WTC11 (cell line): ENCODE results near the gene TMEM150A. TPM values are rescaled to one million over a fixed set of nuclear protein-coding genes. Genes with fewer than 3 reads are reported as not detected.

Experiments
- ATAC-seq: fragments of 200-7000 bp; cut with Tn5 transposase; 2 replicates; pipeline ENCODE4 v1.10.0; 2021; ENCODE audit warnings: mild to moderate bottlenecking, moderate library complexity
- CTCF ChIA-PET: fragments of 300-600 bp; sonication (Branson Sonifier 250); formaldehyde crosslinking; loops from one replicate; lab custom pipeline; 2021; ENCODE audit warnings: antibody characterized with exemption; lab: Charles Lee
- POLR2A ChIA-PET: fragments of 350-600 bp; sonication (Branson Sonifier 250); formaldehyde crosslinking; loops from one replicate; lab custom pipeline; 2021; ENCODE audit warnings: antibody characterized with exemption; lab: Charles Lee
- DNase-seq: peaks from one replicate; pipeline ENCODE4 v3.0.0; 2021; ENCODE audit warnings: low spot score
- H3K27ac Mint-ChIP-seq: 2 replicates; pipeline ENCODE4 v1.8.0; 2021; ENCODE audit warnings: mixed read lengths
- H3K27me3 Mint-ChIP-seq: 2 replicates; pipeline ENCODE4 v1.8.0; 2021; ENCODE audit warnings: low read depth, mild to moderate bottlenecking, moderate library complexity, mixed read lengths
- H3K36me3 Mint-ChIP-seq: 2 replicates; pipeline ENCODE4 v1.8.0; 2021; ENCODE audit warnings: mixed read lengths
- H3K4me1 Mint-ChIP-seq: 2 replicates; pipeline ENCODE4 v1.8.0; 2022; ENCODE audit warnings: mixed read lengths
- H3K4me3 Mint-ChIP-seq: 2 replicates; pipeline ENCODE4 v1.8.0; 2021; ENCODE audit warnings: mild to moderate bottlenecking, moderate library complexity, mixed read lengths
- H3K9me3 Mint-ChIP-seq: 2 replicates; pipeline ENCODE4 v1.8.0; 2021; ENCODE audit warnings: mixed read lengths
- ARID4B ChIP-seq: sonication (generic); formaldehyde crosslinking; IDR thresholded peaks from 2 replicates; pipeline ENCODE4 v1.8.0; 2023; ENCODE audit warnings: missing genetic modification reagents, mild to moderate bottlenecking, borderline replicate concordance
- ATF1 ChIP-seq: sonication (generic); formaldehyde crosslinking; IDR thresholded peaks from 2 replicates; pipeline ENCODE4 v1.8.1; 2023; ENCODE audit warnings: mild to moderate bottlenecking, moderate library complexity, missing genetic modification reagents
- ATF2 ChIP-seq: sonication (generic); formaldehyde crosslinking; IDR thresholded peaks from 2 replicates; pipeline ENCODE4 v1.8.1; 2022; ENCODE audit warnings: low read depth, missing genetic modification reagents, borderline replicate concordance
- IRF1 ChIP-seq: sonication (generic); formaldehyde crosslinking; IDR thresholded peaks from 2 replicates; pipeline ENCODE4 v1.8.0; 2023; ENCODE audit warnings: missing genetic modification reagents
- KAT7 ChIP-seq: sonication (generic); formaldehyde crosslinking; IDR thresholded peaks from 2 replicates; pipeline ENCODE4 v1.8.1; 2023; ENCODE audit warnings: missing genetic modification reagents, mild to moderate bottlenecking, borderline replicate concordance
- MLX ChIP-seq: sonication (generic); formaldehyde crosslinking; IDR thresholded peaks from 2 replicates; pipeline ENCODE4 v1.8.1; 2023; ENCODE audit warnings: mild to moderate bottlenecking, missing genetic modification reagents, moderate library complexity
- TEAD4 ChIP-seq: sonication (generic); formaldehyde crosslinking; IDR thresholded peaks from 2 replicates; pipeline ENCODE4 v1.8.0; 2022; ENCODE audit warnings: mild to moderate bottlenecking, missing genetic modification reagents
- TP53 ChIP-seq: sonication (generic); formaldehyde crosslinking; IDR thresholded peaks from 2 replicates; pipeline ENCODE4 v1.8.1; 2023; ENCODE audit warnings: mild to moderate bottlenecking, missing genetic modification reagents
- ZBTB21 ChIP-seq: sonication (generic); formaldehyde crosslinking; IDR thresholded peaks from 2 replicates; pipeline ENCODE4 v1.8.1; 2023; ENCODE audit warnings: mild to moderate bottlenecking, missing genetic modification reagents, borderline replicate concordance
- ZNF232 ChIP-seq: sonication (generic); formaldehyde crosslinking; IDR thresholded peaks from 2 replicates; pipeline ENCODE4 v1.8.0; 2022; ENCODE audit warnings: mild to moderate bottlenecking, missing genetic modification reagents
- ZNF396 ChIP-seq: fragments of 250-450 bp; sonication (Bioruptor Pico); IDR thresholded peaks from 2 replicates; pipeline ENCODE4 v1.8.0; 2021; ENCODE audit warnings: mild to moderate bottlenecking, moderate library complexity, borderline replicate concordance
- total RNA-seq: library from RNA; stranded (reverse); gene quantifications from 3 replicates; pipeline ENCODE4 v1.2.3, GENCODE V29; 2021
- TF ChIP-seq, protein P1 (sequence below): sonication (generic); formaldehyde crosslinking; IDR thresholded peaks from 2 replicates; pipeline ENCODE4 v1.8.1; 2023; ENCODE audit warnings: mild to moderate bottlenecking, missing genetic modification reagents, moderate library complexity
- TF ChIP-seq, protein P2 (sequence below): sonication (generic); formaldehyde crosslinking; IDR thresholded peaks from 2 replicates; pipeline ENCODE4 v1.8.0; 2022; ENCODE audit warnings: missing genetic modification reagents
- TF ChIP-seq, protein P3 (sequence below): sonication (generic); formaldehyde crosslinking; IDR thresholded peaks from 2 replicates; pipeline ENCODE4 v1.8.0; 2022; ENCODE audit warnings: mild to moderate bottlenecking, missing genetic modification reagents
- TF ChIP-seq, protein P4 (sequence below): sonication (generic); formaldehyde crosslinking; IDR thresholded peaks from 2 replicates; pipeline ENCODE4 v1.8.1; 2022; ENCODE audit warnings: missing genetic modification reagents, borderline replicate concordance
- TF ChIP-seq, protein P5 (sequence below): fragments of 250-450 bp; sonication (Bioruptor Pico); IDR thresholded peaks from 2 replicates; pipeline ENCODE4 v2.1.2; 2022; ENCODE audit warnings: mild to moderate bottlenecking, moderate library complexity

TMEM150A gene
- total RNA-seq, 1 experiment from 2014 or later, result 20.9 TPM

DNA sequence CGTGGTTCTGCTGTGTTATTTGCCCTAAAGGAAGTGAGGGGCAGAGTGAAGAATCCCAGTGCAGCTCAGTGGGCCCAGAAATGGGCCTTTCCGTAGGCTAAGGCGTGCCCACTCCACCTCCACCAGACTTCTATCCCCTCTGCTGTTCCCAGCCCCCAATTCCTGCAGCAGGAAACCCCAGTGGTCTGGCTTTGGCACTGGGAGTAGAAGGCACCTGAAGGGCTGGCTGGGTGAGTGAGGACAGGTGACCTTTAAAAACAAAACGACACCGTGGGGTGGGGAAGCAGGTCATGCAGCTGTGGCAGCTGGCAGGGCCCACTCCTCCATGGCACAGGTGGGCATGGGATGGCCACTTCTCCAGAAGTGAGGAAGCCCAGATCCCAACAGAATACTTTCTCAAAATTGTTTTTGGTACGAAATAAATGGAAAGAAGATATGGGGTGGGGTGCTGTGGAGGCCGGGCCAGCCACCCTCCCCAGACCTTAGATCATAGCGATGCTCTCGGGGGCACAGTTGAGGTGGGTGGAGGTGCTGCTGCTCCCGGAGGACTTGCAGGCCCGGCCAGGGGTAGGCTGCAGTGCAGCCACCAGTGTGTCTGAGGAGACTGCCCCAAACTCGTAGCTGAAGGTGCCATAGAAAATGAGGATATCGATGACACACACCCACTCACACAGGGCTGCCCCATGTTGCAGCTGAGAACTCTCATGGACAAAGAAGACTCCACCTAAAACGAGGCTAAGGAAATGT lies 3.7 kb downstream of the TMEM150A start (continued):
- no peak for TF ChIP-seq MLX (CRISPR knock-in tag)

DNA sequence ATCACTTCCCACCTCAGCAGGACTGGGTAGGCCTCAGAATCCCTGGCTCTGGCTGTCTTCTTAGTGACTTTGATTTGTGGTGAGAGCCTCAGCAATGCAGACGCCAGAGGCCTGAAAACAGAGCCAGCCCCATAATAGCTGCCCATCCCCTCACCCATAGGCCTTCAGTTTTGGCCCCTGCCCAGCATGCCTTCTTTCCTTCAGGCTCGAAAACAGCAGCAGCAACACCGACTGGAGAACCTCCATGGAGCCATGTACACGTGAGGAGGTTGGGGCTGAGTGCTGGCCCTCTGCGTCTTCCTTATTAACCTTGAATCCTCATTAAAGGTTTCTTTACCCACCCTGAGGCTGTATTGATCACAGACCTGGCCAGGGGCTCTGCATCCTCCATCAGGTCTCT lies 5.3 kb downstream of the TMEM150A start:
- peaks cover 17% of the 10 kb centered on the region for H3K4me1 Mint-ChIP-seq
- ATAC-seq (no peak), DNase-seq (no peak)
- CTCF ChIA-PET, result no interaction called here
- H3K36me3 Mint-ChIP-seq, result peaks cover 16% of the 10 kb centered on the region
- no peaks in the 10 kb centered on the region for H3K9me3 Mint-ChIP-seq
- TF ChIP-seq, protein P1, sequence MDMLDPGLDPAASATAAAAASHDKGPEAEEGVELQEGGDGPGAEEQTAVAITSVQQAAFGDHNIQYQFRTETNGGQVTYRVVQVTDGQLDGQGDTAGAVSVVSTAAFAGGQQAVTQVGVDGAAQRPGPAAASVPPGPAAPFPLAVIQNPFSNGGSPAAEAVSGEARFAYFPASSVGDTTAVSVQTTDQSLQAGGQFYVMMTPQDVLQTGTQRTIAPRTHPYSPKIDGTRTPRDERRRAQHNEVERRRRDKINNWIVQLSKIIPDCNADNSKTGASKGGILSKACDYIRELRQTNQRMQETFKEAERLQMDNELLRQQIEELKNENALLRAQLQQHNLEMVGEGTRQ (CRISPR knock-in tag), result no peak
- TF ChIP-seq IRF1 (CRISPR knock-in tag), result no peak
- TF ChIP-seq ZBTB21 (CRISPR knock-in tag), result no peak
- no peak for TF ChIP-seq ATF1
- TF ChIP-seq, protein P2, sequence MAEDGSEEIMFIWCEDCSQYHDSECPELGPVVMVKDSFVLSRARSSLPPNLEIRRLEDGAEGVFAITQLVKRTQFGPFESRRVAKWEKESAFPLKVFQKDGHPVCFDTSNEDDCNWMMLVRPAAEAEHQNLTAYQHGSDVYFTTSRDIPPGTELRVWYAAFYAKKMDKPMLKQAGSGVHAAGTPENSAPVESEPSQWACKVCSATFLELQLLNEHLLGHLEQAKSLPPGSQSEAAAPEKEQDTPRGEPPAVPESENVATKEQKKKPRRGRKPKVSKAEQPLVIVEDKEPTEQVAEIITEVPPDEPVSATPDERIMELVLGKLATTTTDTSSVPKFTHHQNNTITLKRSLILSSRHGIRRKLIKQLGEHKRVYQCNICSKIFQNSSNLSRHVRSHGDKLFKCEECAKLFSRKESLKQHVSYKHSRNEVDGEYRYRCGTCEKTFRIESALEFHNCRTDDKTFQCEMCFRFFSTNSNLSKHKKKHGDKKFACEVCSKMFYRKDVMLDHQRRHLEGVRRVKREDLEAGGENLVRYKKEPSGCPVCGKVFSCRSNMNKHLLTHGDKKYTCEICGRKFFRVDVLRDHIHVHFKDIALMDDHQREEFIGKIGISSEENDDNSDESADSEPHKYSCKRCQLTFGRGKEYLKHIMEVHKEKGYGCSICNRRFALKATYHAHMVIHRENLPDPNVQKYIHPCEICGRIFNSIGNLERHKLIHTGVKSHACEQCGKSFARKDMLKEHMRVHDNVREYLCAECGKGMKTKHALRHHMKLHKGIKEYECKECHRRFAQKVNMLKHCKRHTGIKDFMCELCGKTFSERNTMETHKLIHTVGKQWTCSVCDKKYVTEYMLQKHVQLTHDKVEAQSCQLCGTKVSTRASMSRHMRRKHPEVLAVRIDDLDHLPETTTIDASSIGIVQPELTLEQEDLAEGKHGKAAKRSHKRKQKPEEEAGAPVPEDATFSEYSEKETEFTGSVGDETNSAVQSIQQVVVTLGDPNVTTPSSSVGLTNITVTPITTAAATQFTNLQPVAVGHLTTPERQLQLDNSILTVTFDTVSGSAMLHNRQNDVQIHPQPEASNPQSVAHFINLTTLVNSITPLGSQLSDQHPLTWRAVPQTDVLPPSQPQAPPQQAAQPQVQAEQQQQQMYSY (CRISPR knock-in tag), result no peak
- TF ChIP-seq KAT7 (CRISPR knock-in tag), result no peak
- no peak for TF ChIP-seq ZNF396 (CRISPR knock-in tag)
- no peak for TF ChIP-seq TEAD4 (CRISPR knock-in tag)
- TF ChIP-seq TP53 (CRISPR knock-in tag), result no peak
- TF ChIP-seq, protein P3, sequence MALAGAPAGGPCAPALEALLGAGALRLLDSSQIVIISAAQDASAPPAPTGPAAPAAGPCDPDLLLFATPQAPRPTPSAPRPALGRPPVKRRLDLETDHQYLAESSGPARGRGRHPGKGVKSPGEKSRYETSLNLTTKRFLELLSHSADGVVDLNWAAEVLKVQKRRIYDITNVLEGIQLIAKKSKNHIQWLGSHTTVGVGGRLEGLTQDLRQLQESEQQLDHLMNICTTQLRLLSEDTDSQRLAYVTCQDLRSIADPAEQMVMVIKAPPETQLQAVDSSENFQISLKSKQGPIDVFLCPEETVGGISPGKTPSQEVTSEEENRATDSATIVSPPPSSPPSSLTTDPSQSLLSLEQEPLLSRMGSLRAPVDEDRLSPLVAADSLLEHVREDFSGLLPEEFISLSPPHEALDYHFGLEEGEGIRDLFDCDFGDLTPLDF (CRISPR knock-in tag), result no peak
- TF ChIP-seq, protein P4, sequence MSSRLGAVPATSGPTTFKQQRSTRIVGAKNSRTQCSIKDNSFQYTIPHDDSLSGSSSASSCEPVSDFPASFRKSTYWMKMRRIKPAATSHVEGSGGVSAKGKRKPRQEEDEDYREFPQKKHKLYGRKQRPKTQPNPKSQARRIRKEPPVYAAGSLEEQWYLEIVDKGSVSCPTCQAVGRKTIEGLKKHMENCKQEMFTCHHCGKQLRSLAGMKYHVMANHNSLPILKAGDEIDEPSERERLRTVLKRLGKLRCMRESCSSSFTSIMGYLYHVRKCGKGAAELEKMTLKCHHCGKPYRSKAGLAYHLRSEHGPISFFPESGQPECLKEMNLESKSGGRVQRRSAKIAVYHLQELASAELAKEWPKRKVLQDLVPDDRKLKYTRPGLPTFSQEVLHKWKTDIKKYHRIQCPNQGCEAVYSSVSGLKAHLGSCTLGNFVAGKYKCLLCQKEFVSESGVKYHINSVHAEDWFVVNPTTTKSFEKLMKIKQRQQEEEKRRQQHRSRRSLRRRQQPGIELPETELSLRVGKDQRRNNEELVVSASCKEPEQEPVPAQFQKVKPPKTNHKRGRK (CRISPR knock-in tag), result no peak
- TF ChIP-seq ZNF232 (CRISPR knock-in tag), result no peak
- no peak for TF ChIP-seq ATF2 (CRISPR knock-in tag)
- no peak for TF ChIP-seq ARID4B
- TF ChIP-seq, protein P5, sequence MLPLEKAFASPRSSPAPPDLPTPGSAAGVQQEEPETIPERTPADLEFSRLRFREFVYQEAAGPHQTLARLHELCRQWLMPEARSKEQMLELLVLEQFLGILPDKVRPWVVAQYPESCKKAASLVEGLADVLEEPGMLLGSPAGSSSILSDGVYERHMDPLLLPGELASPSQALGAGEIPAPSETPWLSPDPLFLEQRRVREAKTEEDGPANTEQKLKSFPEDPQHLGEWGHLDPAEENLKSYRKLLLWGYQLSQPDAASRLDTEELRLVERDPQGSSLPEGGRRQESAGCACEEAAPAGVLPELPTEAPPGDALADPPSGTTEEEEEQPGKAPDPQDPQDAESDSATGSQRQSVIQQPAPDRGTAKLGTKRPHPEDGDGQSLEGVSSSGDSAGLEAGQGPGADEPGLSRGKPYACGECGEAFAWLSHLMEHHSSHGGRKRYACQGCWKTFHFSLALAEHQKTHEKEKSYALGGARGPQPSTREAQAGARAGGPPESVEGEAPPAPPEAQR, result no peak
- H3K4me3 Mint-ChIP-seq, result peak overlapping the region; percentile 98
- no peaks in the 10 kb centered on the region; the same call in 1 of the 2 replicates for H3K27me3 Mint-ChIP-seq
- no peak overlapping the region for H3K27ac Mint-ChIP-seq
- POLR2A ChIA-PET, result no interaction called here
